Activated naive CD4-positive, alpha-beta T cell treated with anti-CD3 and anti-CD28 coated beads, Interleukin-2, amount 10 ng/mL, durations not matched to agents 7 days and 5 days (primary cell): Measurements from ENCODE around the gene CLDN2.
"Not testable (repeated sequence)": the region's sequence is repeated elsewhere in the genome, so short reads cannot be mapped to it uniquely, and the experiment has no call there.

ENCODE experiments used
- CTCF ChIA-PET: fragments of 350-600 bp; sonication (Branson Sonifier 250); formaldehyde crosslinking; loops from one replicate; lab custom pipeline; 2021; ENCODE audit warnings: antibody characterized with exemption; lab: Charles Lee
- DNase-seq: peaks from one replicate; pipeline ENCODE4 v3.0.0-alpha.2; 2020
- H3K27ac Mint-ChIP-seq: one replicate; pipeline ENCODE4 v1.8.0; 2021; ENCODE audit warnings: mild to moderate bottlenecking, moderate library complexity, mixed read lengths
- H3K27me3 Mint-ChIP-seq: one replicate; pipeline ENCODE4 v1.8.0; 2021; ENCODE audit warnings: mild to moderate bottlenecking, mixed read lengths
- H3K36me3 Mint-ChIP-seq: one replicate; pipeline ENCODE4 v1.8.0; 2021; ENCODE audit warnings: mixed read lengths
- H3K4me1 Mint-ChIP-seq: one replicate; pipeline ENCODE4 v1.8.0; 2021; ENCODE audit warnings: mixed read lengths
- H3K4me3 Mint-ChIP-seq: one replicate; pipeline ENCODE4 v1.8.0; 2021; ENCODE audit warnings: mild to moderate bottlenecking, moderate library complexity, mixed read lengths
- H3K9me3 Mint-ChIP-seq: one replicate; pipeline ENCODE4 v1.8.0; 2021; ENCODE audit warnings: mixed read lengths

Gene CLDN2

GRCh38 chrX:106957856-106958255 is 37.7 kb downstream of the CLDN2 start:
- H3K4me3 Mint-ChIP-seq: no peak overlapping the region
- no peaks in the 10 kb centered on the region for H3K27me3 Mint-ChIP-seq
- peaks cover 1% of the 10 kb centered on the region for H3K36me3 Mint-ChIP-seq
- DNase-seq: no peak
- no peaks in the 10 kb centered on the region for H3K9me3 Mint-ChIP-seq
- CTCF ChIA-PET: no interaction called here
- no peak overlapping the region for H3K27ac Mint-ChIP-seq
- no peaks in the 10 kb centered on the region for H3K4me1 Mint-ChIP-seq

GRCh38 chrX:106959901-106960300 is 39.7 kb downstream of the CLDN2 start:
- CTCF ChIA-PET: no interaction called here
- DNase-seq: no peak

GRCh38 chrX:106963111-106963510 is 42.9 kb downstream of the CLDN2 start:
- H3K4me3 Mint-ChIP-seq: no peak overlapping the region
- DNase-seq: no peak
- no peaks in the 10 kb centered on the region for H3K9me3 Mint-ChIP-seq
- CTCF ChIA-PET: no interaction called here
- peaks cover 10% of the 10 kb centered on the region for H3K36me3 Mint-ChIP-seq
- H3K27me3 Mint-ChIP-seq: no peaks in the 10 kb centered on the region
- H3K4me1 Mint-ChIP-seq: no peaks in the 10 kb centered on the region
- no peak overlapping the region for H3K27ac Mint-ChIP-seq

More at GRCh38 chrX:106959901-106960300, 39.7 kb downstream of the CLDN2 start:
- H3K9me3 Mint-ChIP-seq: no peaks in the 10 kb centered on the region
- H3K27ac Mint-ChIP-seq: no peak overlapping the region
- H3K36me3 Mint-ChIP-seq: peaks cover 7% of the 10 kb centered on the region
- no peaks in the 10 kb centered on the region for H3K4me1 Mint-ChIP-seq
- H3K27me3 Mint-ChIP-seq: no peaks in the 10 kb centered on the region
- H3K4me3 Mint-ChIP-seq: no peak overlapping the region

- Mint-ChIP-seq H3K4me1 (no peaks in the 10 kb centered on the region), H3K27me3 (no peaks in the 10 kb centered on the region), H3K9me3 (peaks cover 5% of the 10 kb centered on the region), H3K4me3 (no peak overlapping the region), H3K36me3 (peaks cover 16% of the 10 kb centered on the region), H3K27ac (no peak overlapping the region)
- no peak for DNase-seq
- CTCF ChIA-PET: no interaction called here
These were observed 44.1 kb downstream of the CLDN2 start for GRCh38 chrX:106964290-106964689.

- DNase-seq, H3K4me3 Mint-ChIP-seq, CTCF ChIA-PET, H3K9me3 Mint-ChIP-seq, H3K4me1 Mint-ChIP-seq, H3K27me3 Mint-ChIP-seq, H3K27ac Mint-ChIP-seq: not testable (repeated sequence)
- H3K36me3 Mint-ChIP-seq: peaks cover 16% of the 10 kb centered on the region
These were observed 46.3 kb downstream of the CLDN2 start for GRCh38 chrX:106966547-106966946.

DNA sequence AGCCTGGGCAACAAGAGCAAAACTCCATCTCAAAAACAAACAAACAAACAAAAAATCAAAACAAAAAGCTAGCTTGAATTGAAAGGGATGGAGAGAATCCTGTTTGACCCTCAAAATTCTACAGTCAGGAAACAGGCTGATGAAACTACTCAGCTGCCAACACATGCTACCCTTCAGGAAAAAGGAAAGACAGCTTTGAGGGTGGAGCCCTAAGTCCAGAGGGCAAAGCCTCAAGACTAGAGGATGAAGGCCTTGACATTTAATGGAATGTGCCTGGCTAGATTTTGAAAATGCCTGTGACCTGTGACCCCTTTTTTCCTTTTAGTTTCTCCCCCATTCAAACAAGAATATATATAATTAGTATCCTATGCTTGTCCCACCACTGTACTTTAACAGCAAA is 52.7 kb downstream of the CLDN2 start:
- H3K27ac Mint-ChIP-seq: no peak overlapping the region
- no peaks in the 10 kb centered on the region for H3K27me3 Mint-ChIP-seq
- peaks cover 5% of the 10 kb centered on the region for H3K9me3 Mint-ChIP-seq
- no peaks in the 10 kb centered on the region for H3K4me1 Mint-ChIP-seq
- CTCF ChIA-PET: no interaction called here
- DNase-seq: no peak
- H3K4me3 Mint-ChIP-seq: no peak overlapping the region
- peaks cover 12% of the 10 kb centered on the region for H3K36me3 Mint-ChIP-seq

DNA sequence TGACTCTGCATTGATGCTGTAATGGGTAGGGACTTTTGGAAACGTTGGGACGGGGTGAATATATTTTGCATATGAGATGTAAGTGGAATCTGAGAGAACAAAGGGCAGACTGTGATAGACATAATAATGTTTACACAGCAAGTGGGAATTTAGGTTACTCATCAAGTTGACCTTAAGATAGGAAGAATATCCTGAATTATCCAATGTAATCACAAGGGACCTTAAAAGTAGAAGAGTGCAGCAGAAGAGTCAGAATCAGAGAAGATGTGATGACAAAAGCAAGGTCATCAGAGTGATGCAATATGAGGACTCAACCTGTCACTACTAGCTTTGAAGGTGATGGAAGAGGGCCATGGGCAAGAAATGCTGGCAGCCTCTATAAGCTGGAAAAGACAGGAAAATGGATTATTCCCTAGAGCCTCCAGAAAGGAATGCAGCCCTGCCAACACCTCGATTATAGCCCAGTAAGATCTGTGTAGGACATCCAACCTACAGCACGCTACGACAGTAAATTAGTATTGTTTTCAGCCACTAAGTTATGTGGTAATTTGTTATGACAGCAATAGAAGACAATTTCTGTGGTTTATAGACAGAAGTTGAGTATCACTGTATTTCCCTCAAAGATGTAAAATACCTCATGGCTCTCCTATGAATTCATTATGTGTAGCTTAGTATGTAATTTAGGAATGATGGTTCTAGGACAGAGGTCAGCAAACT is 53.4 kb downstream of the CLDN2 start:
- Mint-ChIP-seq H3K36me3 (peaks cover 12% of the 10 kb centered on the region), H3K27me3 (no peaks in the 10 kb centered on the region), H3K4me1 (no peaks in the 10 kb centered on the region), H3K27ac (no peak overlapping the region), H3K4me3 (no peak overlapping the region), H3K9me3 (peaks cover 5% of the 10 kb centered on the region)
- CTCF ChIA-PET: no interaction called here
- no peak for DNase-seq

DNA sequence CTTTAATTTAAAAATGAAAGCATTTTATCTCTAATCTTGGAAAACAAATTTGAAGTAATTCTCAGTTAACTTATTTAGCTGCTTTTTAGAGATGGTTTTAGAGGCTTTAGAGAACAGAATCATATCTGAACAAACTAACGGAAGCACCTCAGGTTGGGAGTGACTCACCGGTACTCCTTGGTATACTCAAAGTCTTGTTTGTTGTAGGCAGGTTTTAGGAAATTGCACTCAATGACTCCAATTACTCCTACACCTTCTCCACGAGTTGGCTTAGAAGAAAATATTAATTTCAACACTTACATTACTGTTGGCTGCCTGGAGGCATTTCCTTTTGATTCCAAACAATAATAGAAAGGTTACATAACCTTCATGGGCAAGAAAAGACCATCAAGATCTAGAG is 56.2 kb downstream of the CLDN2 start:
- H3K4me1 Mint-ChIP-seq: no peaks in the 10 kb centered on the region
- H3K27me3 Mint-ChIP-seq: no peaks in the 10 kb centered on the region
- H3K9me3 Mint-ChIP-seq: no peaks in the 10 kb centered on the region
- peaks cover 5% of the 10 kb centered on the region for H3K36me3 Mint-ChIP-seq
- H3K4me3 Mint-ChIP-seq: no peak overlapping the region
- no peak overlapping the region for H3K27ac Mint-ChIP-seq
- DNase-seq: no peak
- CTCF ChIA-PET: no interaction called here
